Chondrocyte (in vitro differentiated cells): ENCODE results near the gene CIC. TPM values are rescaled to one million over a fixed set of nuclear protein-coding genes. Genes with fewer than 3 reads are reported as not detected.

ENCODE experiments used
- DNase-seq: peaks from one replicate; pipeline ENCODE4 v3.0.0; 2021; ENCODE audit warnings: mixed read lengths, low spot score
- H3K27ac Mint-ChIP-seq: one replicate; pipeline ENCODE4 v1.8.0; 2021; ENCODE audit warnings: mild to moderate bottlenecking, moderate library complexity, mixed read lengths; ENCODE audit not compliant: unreplicated experiment
- H3K27me3 Mint-ChIP-seq: 2 replicates; pipeline ENCODE4 v1.8.0; 2021; ENCODE audit warnings: low read depth, mixed read lengths
- H3K36me3 Mint-ChIP-seq: 2 replicates; pipeline ENCODE4 v1.8.0; 2021; ENCODE audit warnings: low read depth, mixed read lengths
- H3K4me1 Mint-ChIP-seq: 2 replicates; pipeline ENCODE4 v1.8.0; 2021; ENCODE audit warnings: low read depth, mild to moderate bottlenecking, mixed read lengths
- H3K4me3 Mint-ChIP-seq: one replicate; pipeline ENCODE4 v1.8.0; 2021; ENCODE audit warnings: mild to moderate bottlenecking, moderate library complexity, mixed read lengths; ENCODE audit not compliant: unreplicated experiment
- H3K9me3 Mint-ChIP-seq: 2 replicates; pipeline ENCODE4 v1.8.0; 2021; ENCODE audit warnings: low read depth, mixed read lengths
- total RNA-seq: library from RNA; stranded (reverse); gene quantifications from 3 replicates; pipeline ENCODE4 v1.2.1, GENCODE V29; 2021
- TF ChIP-seq, protein P1 (sequence below): fragments of 200-600 bp; sonication (generic); IDR thresholded peaks from 2 replicates; pipeline ENCODE4 v1.5.0; 2021; ENCODE audit warnings: antibody characterized with exemption, mild to moderate bottlenecking, moderate library complexity

CIC gene
- total RNA-seq, 1 donor from 2014 or later: 83.6 TPM

DNA sequence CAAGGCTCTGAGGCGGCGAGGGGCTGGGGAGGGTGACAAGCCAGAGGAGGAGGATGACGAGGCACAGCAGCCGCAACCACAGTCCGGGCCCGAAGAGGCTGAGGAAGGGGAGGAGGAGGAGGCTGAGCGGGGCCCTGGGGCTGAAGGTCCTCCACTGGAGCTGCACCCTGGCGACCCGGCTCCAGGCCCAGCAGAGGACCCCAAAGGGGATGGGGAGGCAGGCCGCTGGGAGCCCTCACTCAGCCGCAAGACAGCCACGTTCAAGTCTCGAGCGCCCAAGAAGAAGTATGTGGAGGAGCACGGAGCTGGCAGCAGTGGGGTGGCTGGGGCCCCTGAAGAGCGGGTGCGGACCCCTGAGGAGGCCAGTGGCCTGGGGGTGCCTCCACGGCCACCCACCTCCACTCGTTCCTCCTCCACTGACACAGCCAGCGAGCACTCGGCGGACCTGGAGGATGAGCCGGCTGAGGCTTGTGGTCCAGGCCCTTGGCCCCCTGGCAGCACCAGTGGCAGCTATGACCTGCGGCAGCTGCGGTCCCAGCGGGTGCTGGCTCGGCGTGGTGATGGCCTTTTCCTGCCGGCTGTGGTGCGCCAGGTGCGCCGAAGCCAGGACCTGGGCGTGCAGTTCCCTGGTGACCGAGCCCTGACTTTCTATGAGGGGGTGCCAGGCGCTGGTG is 2.9 kb downstream of the CIC start:
- no peak for DNase-seq
- TF ChIP-seq, protein P1, sequence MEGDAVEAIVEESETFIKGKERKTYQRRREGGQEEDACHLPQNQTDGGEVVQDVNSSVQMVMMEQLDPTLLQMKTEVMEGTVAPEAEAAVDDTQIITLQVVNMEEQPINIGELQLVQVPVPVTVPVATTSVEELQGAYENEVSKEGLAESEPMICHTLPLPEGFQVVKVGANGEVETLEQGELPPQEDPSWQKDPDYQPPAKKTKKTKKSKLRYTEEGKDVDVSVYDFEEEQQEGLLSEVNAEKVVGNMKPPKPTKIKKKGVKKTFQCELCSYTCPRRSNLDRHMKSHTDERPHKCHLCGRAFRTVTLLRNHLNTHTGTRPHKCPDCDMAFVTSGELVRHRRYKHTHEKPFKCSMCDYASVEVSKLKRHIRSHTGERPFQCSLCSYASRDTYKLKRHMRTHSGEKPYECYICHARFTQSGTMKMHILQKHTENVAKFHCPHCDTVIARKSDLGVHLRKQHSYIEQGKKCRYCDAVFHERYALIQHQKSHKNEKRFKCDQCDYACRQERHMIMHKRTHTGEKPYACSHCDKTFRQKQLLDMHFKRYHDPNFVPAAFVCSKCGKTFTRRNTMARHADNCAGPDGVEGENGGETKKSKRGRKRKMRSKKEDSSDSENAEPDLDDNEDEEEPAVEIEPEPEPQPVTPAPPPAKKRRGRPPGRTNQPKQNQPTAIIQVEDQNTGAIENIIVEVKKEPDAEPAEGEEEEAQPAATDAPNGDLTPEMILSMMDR: no peak
- Mint-ChIP-seq H3K9me3 (no peaks in the 10 kb centered on the region), H3K36me3 (peaks cover 15% of the 10 kb centered on the region), H3K4me3 (no peak overlapping the region), H3K4me1 (peaks cover 43% of the 10 kb centered on the region), H3K27ac (no peak overlapping the region), H3K27me3 (no peaks in the 10 kb centered on the region)

DNA sequence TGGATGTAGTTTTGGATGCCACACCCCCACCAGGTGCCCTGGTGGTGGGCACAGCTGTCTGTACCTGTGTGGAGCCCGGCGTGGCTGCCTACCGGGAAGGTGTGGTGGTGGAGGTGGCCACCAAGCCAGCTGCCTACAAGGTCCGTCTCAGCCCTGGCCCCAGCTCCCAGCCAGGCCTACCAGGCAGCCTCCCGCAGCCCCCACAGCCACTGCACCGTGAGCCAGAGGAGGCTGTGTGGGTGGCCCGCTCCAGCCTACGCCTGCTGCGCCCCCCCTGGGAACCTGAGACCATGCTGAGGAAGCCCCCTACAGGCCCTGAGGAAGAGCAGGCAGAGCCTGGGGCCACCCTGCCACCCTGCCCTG is 3.5 kb downstream of the CIC start:
- Mint-ChIP-seq H3K36me3 (peaks cover 15% of the 10 kb centered on the region), H3K4me1 (peaks cover 48% of the 10 kb centered on the region), H3K9me3 (no peaks in the 10 kb centered on the region), H3K27me3 (no peaks in the 10 kb centered on the region), H3K4me3 (no peak overlapping the region), H3K27ac (no peak overlapping the region)
- TF ChIP-seq, protein P1: no peak
- no peak for DNase-seq

DNA sequence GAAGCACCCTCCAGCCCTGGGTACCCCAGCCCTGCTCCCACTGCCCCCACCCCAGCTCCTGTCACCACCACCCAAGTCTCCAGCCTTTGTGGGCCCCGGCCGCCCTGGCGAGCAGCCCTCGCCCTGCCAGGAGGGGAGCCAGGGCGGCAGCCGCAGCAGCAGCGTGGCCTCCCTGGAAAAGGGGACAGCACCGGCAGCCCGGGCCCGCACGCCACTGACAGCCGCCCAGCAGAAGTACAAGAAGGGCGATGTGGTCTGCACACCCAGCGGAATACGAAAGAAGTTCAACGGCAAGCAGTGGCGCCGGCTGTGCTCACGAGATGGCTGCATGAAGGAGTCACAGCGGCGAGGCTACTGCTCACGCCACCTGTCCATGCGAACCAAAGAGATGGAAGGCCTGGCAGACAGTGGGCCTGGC is 3.9 kb downstream of the CIC start:
- Mint-ChIP-seq H3K4me3 (no peak overlapping the region), H3K9me3 (no peaks in the 10 kb centered on the region)

DNA sequence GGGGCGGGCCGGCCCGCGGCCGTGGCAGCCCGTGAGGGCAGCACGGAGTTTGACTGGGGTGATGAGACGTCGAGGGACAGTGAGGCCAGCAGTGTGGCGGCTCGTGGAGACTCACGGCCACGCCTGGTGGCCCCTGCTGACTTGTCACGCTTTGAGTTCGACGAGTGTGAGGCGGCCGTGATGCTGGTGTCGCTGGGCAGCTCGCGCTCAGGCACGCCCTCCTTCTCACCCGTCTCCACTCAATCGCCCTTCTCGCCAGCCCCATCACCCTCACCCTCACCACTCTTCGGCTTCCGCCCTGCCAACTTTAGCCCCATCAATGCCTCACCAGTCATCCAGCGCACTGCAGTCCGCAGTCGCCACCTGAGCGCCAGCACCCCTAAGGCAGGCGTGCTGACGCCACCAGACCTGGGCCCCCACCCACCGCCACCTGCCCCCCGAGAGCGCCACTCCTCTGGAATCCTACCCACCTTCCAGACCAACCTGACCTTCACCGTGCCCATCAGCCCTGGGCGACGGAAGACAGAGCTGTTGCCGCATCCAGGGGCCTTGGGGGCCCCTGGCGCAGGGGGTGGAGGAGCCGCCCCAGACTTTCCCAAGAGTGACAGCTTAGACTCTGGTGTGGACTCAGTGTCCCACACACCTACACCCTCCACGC is 4.5 kb downstream of the CIC start:
- H3K4me3 Mint-ChIP-seq: no peak overlapping the region
- TF ChIP-seq, protein P1: no peak
- no peak overlapping the region for H3K27ac Mint-ChIP-seq
- peaks cover 15% of the 10 kb centered on the region for H3K36me3 Mint-ChIP-seq
- no peaks in the 10 kb centered on the region for H3K27me3 Mint-ChIP-seq
- no peak for DNase-seq
- no peaks in the 10 kb centered on the region for H3K9me3 Mint-ChIP-seq
- peaks cover 58% of the 10 kb centered on the region for H3K4me1 Mint-ChIP-seq

More for the DNA sequence above, 3.9 kb downstream of the CIC start:
- TF ChIP-seq, protein P1: no peak
- no peak overlapping the region for H3K27ac Mint-ChIP-seq
- DNase-seq: no peak
- H3K4me1 Mint-ChIP-seq: peaks cover 53% of the 10 kb centered on the region
- H3K36me3 Mint-ChIP-seq: peaks cover 15% of the 10 kb centered on the region
- H3K27me3 Mint-ChIP-seq: no peaks in the 10 kb centered on the region

DNA sequence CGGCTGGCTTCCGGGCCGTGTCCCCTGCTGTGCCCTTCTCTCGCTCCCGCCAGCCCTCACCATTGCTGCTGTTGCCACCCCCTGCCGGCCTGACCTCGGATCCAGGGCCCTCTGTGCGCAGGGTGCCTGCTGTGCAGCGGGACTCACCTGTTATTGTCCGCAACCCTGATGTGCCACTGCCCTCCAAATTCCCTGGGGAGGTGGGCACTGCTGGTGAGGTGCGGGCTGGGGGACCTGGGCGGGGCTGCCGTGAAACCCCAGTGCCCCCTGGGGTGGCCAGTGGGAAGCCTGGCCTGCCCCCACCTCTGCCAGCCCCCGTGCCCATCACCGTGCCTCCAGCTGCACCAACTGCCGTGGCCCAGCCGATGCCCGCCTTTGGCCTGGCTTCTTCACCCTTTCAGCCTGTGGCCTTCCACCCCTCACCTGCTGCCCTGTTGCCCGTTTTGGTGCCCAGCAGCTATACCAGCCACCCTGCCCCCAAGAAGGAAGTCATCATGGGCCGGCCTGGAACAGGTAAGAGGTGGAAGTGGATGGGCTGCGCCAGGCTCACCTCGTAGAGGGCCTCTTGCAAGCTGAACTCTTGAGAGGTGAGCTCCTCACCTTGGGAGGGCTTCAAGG is 5.1 kb downstream of the CIC start:
- no peaks in the 10 kb centered on the region for H3K27me3 Mint-ChIP-seq
- H3K9me3 Mint-ChIP-seq: no peaks in the 10 kb centered on the region
- peak overlapping the region; percentile 24 for H3K27ac Mint-ChIP-seq
- no peak for DNase-seq
- TF ChIP-seq, protein P1: no peak
- H3K4me3 Mint-ChIP-seq: no peak overlapping the region
- peaks cover 15% of the 10 kb centered on the region for H3K36me3 Mint-ChIP-seq
- peaks cover 64% of the 10 kb centered on the region for H3K4me1 Mint-ChIP-seq
